BE2C (cell line): ENCODE measurements around the gene C3orf18.

Experiments
- DNase-seq: peaks from one replicate; pipeline ENCODE4 v3.0.0-alpha.2; 2020
- H3K27me3 ChIP-seq: fragments of 250-450 bp; sonication (Bioruptor Pico); 2 replicates; pipeline ENCODE4 v1.5.1; 2020; ENCODE audit warnings: mild to moderate bottlenecking
- H3K36me3 ChIP-seq: fragments of 250-450 bp; sonication (Bioruptor Pico); 2 replicates; pipeline ENCODE4 v1.5.1; 2020; ENCODE audit warnings: mild to moderate bottlenecking
- H3K4me1 ChIP-seq: fragments of 250-450 bp; sonication (Bioruptor Pico); 2 replicates; pipeline ENCODE4 v1.5.1; 2020
- H3K4me3 ChIP-seq: 2 replicates; pipeline ENCODE4 v1.5.1; 2011; ENCODE audit warnings: low read depth, low read length
- H3K9me3 ChIP-seq: fragments of 250-450 bp; sonication (Bioruptor Pico); 2 replicates; pipeline ENCODE4 v1.5.1; 2020
- CTCF ChIP-seq: IDR thresholded peaks from 2 replicates; pipeline ENCODE4 v1.5.1; 2012; ENCODE audit warnings: mild to moderate bottlenecking, low read depth, low read length

Gene C3orf18

GRCh38 chr3:50612234-50612882, 44.8 kb upstream of the C3orf18 start:
- Histone ChIP-seq H3K36me3 (no peaks in the 10 kb centered on the region), H3K27me3 (no peaks in the 10 kb centered on the region), H3K4me1 (peaks cover 6% of the 10 kb centered on the region; the same call in 1 of the 2 replicates), H3K9me3 (no peaks in the 10 kb centered on the region), H3K4me3 (peak overlapping the region; percentile 49)
- no peak for DNase-seq
- no peak for TF ChIP-seq CTCF

DNA sequence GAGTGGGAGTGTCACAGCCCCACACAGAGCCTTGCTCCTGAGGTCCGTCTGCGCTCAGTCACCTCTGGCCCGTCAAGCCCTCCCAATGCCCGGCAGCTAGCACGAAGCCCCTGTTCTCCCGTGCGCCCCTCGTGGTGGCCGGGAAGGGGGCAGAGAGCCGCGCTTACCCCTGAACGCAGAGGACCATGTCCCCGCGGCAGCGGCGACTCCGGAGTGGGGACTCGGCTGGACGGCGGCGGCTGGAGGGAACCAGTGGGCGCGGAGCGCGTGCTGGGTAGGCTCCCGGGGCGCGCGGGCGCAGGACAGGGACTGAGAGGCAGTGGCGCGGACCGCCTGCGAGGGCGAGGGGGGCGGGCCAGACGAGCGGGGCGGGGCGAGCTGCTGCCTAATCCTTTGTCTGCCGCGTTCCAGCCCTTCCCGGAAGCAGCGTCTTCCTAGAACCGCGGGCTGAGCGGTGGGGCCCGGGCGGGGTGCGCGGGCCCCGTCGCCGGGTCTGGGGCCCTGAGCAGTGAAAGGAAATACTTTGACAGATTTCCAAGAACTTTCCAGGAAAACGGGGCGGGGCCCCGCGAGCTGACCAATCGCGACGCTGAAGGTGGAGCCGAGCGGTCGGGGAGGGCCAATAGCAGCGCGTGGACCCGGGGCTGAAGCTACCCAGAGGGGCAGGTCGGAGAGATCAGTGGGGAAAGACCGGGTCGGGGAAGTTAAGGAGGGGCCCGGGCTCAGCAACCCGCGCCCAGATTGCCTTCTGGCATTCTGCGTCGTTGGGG, 44.1 kb upstream of the C3orf18 start, which contains the start of gene CISH:
CISH (minus strand) TSS at position 311 of the 770 bp plus-strand sequence; CDS start at position 187, 124 bp downstream.
- peaks cover 6% of the 10 kb centered on the region; the same call in 1 of the 2 replicates for H3K4me1 ChIP-seq
- H3K36me3 ChIP-seq: no peaks in the 10 kb centered on the region
- no peaks in the 10 kb centered on the region for H3K9me3 ChIP-seq
- no peaks in the 10 kb centered on the region for H3K27me3 ChIP-seq
- H3K4me3 ChIP-seq: peak within 1 kb of the TSS; percentile 49
- DNase-seq: peak; percentile 92
- peak; percentile 27 for TF ChIP-seq CTCF

- H3K9me3 ChIP-seq: no peaks in the 10 kb centered on the region
- DNase-seq: no peak
- H3K4me1 ChIP-seq: peaks cover 6% of the 10 kb centered on the region; the same call in 1 of the 2 replicates
- no peaks in the 10 kb centered on the region for H3K36me3 ChIP-seq
- H3K27me3 ChIP-seq: no peaks in the 10 kb centered on the region
- peak overlapping the region; percentile 49 for H3K4me3 ChIP-seq
- TF ChIP-seq CTCF: no peak
Measured at GRCh38 chr3:50610992-50611463, 43.5 kb upstream of the C3orf18 start.

DNA sequence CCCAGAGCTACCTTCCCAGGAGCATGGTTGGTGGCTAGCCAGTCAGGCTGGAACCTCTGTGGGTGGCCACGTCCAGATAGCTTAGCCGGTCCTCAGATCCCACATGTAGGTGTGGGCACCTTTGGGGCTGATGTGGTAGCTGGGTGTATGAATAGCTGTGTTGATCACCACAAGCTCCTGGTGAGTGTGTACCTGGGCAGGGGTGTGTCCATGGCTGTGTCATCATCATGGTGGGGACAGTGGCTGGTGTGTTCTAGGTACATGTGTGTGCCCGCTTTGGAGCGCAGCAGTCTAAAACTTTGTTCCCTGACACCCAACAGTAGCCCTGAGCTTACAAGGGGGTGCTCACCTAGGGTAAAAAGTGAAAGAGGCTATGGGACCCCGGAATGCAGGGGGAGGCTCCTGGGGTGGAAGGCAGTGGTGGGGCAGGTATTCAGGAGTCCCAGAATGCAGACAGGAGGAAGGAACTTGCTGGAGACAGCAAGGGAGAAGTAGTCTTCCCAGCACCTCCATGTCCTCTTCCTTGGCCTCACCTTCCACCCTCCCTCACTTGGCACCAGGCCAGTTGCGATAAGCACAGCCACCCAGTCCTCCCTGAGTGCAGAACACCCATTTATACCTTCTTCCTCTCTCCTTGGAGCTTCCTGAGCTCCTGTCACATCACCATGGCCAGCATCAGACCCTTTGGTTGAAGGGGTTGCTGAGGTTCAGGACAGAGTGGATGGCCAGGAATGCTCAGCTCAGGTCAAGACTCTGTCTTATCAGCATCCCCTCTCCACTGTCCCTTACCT, 42.8 kb upstream of the C3orf18 start:
- H3K4me3 ChIP-seq: peak overlapping the region; percentile 49; the same call in 1 of the 2 replicates
- no peaks in the 10 kb centered on the region for H3K36me3 ChIP-seq
- peaks cover 6% of the 10 kb centered on the region; the same call in 1 of the 2 replicates for H3K4me1 ChIP-seq
- DNase-seq: no peak
- H3K27me3 ChIP-seq: no peaks in the 10 kb centered on the region
- no peaks in the 10 kb centered on the region for H3K9me3 ChIP-seq
- TF ChIP-seq CTCF: no peak

GRCh38 chr3:50609763-50610085, 42.2 kb upstream of the C3orf18 start:
- DNase-seq: no peak
- H3K27me3 ChIP-seq: no peaks in the 10 kb centered on the region
- TF ChIP-seq CTCF: no peak
- H3K4me3 ChIP-seq: no peak overlapping the region
- H3K4me1 ChIP-seq: peaks cover 6% of the 10 kb centered on the region; the same call in 1 of the 2 replicates
- no peaks in the 10 kb centered on the region for H3K36me3 ChIP-seq
- H3K9me3 ChIP-seq: no peaks in the 10 kb centered on the region
